ENCODE data around the gene SEMA4A. TPM values are rescaled to one million over a fixed set of nuclear protein-coding genes. Genes with fewer than 3 reads are reported as not detected.
"Not testable (repeated sequence)": the region's sequence is repeated elsewhere in the genome, so short reads cannot be mapped to it uniquely, and the experiment has no call there.

SEMA4A gene
- total RNA-seq, 2 donors from 2014 or later: 2.6 to 11.9 TPM

- WGBS, 2 donors: 2 to 14% methylated on average over 11 to 13 of the region's 14 CpGs
- DNase-seq (peak; percentile 86 to 88 (median 88)), ATAC-seq (peak; percentile 65)
- Histone ChIP-seq H3K36me3 (replicated peaks in 1 of 2; ENCODE audit: insufficient read depth in 1 of 2, low read depth in 2 of 2) (no peaks in the 10 kb centered on the region), H3K9me3 (no peaks in the 10 kb centered on the region), H3K4me3 (no peak overlapping the region), H3K4me1 (peaks cover 98% of the 10 kb centered on the region), H3K27me3 (no peaks in the 10 kb centered on the region), H3K27ac (peak overlapping the region; percentile 92 to 98 (median 95))
- intact Hi-C loops (cut with DNase I): no loop called here
- TF ChIP-seq CTCF (IDR thresholded peaks at IDR 0.05) (no peak), POLR2A (IDR thresholded peaks at IDR 0.05) (peak in 1 of 3 donors; percentile 45)
These were observed 30.6 kb upstream of the SEMA4A start for GRCh38 chr1:156122519-156123355.

GRCh38 chr1:156123356-156124196 is 29.8 kb upstream of the SEMA4A start:
- 1 to 11% methylated on average over 7 to 14 of the region's 14 CpGs for WGBS, 2 donors
- Histone ChIP-seq H3K27ac (peak overlapping the region; percentile 92 to 98 (median 95)), H3K36me3 (replicated peaks in 1 of 2; ENCODE audit: insufficient read depth in 1 of 2, low read depth in 2 of 2) (no peaks in the 10 kb centered on the region), H3K4me1 (peaks cover 98% of the 10 kb centered on the region), H3K9me3 (no peaks in the 10 kb centered on the region), H3K4me3 (no peak overlapping the region), H3K27me3 (no peaks in the 10 kb centered on the region)
- peak; percentile 93 to 97 (median 96) for DNase-seq
- peak; percentile 85 for ATAC-seq
- TF ChIP-seq CTCF (IDR thresholded peaks at IDR 0.05): peak in 1 of 7 experiments; percentile 6
- peak; percentile 25 to 64 (median 61) for TF ChIP-seq POLR2A (IDR thresholded peaks at IDR 0.05)
- intact Hi-C loops (cut with DNase I): no loop called here

GRCh38 chr1:156124557-156125483 is 28.6 kb upstream of the SEMA4A start:
- 78 to 83% methylated on average over 16 to 17 of the region's 17 CpGs for WGBS, 2 donors
- H3K27ac ChIP-seq: peak overlapping the region; percentile 92 to 98 (median 95)
- DNase-seq: peak in 2 of 4 donors; percentile 37 to 43
- no peaks in the 10 kb centered on the region for H3K9me3 ChIP-seq
- ATAC-seq: no peak
- H3K36me3 ChIP-seq (replicated peaks in 1 of 2; ENCODE audit: insufficient read depth in 1 of 2, low read depth in 2 of 2): no peaks in the 10 kb centered on the region
- no peaks in the 10 kb centered on the region for H3K27me3 ChIP-seq
- no peak for TF ChIP-seq CTCF (IDR thresholded peaks at IDR 0.05)
- peak in 1 of 3 donors; percentile 18 for TF ChIP-seq POLR2A (IDR thresholded peaks at IDR 0.05)
- no peak overlapping the region for H3K4me3 ChIP-seq
- intact Hi-C loops (cut with DNase I): no loop called here
- peaks cover 98% of the 10 kb centered on the region for H3K4me1 ChIP-seq

DNA sequence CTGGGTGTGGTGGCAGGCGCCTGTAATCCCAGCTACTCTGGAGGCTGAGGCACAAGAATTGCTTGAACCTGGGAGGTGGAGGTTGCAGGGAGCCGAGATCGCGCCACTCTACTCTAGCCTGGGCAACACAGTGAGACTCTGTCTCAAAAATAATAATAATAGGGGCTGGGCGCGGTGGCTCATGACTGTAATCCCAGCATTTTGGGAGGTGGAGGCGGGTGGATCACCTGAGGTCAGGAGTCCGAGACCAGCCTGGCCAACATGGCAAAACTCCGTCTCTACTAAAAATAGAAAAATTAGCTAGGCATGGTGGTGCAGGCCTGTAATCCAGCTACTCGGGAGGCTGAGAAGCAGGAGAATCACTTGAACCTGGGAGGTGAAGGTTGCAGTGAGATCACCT is 27.8 kb upstream of the SEMA4A start:
- DNase-seq; H3K9me3 ChIP-seq; intact Hi-C loops (cut with DNase I); H3K36me3 ChIP-seq (replicated peaks in 1 of 2; ENCODE audit: insufficient read depth in 1 of 2, low read depth in 2 of 2); H3K27me3 ChIP-seq; H3K4me3 ChIP-seq; ATAC-seq: not testable (repeated sequence)
- WGBS, 2 donors: 88 to 91% methylated on average over 10 of the region's 10 CpGs
- peak overlapping the region; percentile 30 to 98 (median 94) for H3K27ac ChIP-seq
- peaks cover 98% of the 10 kb centered on the region for H3K4me1 ChIP-seq

Data from body of pancreas (tissue), 4 donors.